Neutrophil (primary cell): ENCODE results near the gene CAVIN1.
A peak's percentile ranks its signal among the peaks of the same experiment; 100 is the strongest.
"Not testable (repeated sequence)": the region's sequence is repeated elsewhere in the genome, so short reads cannot be mapped to it uniquely, and the experiment has no call there.

Experiments
- H3K27ac ChIP-seq: fragments of 200-600 bp; sonication (generic); 2 replicates; pipeline ENCODE4 v1.5.1; 2016; ENCODE audit warnings: mild to moderate bottlenecking, moderate library complexity
- H3K27me3 ChIP-seq: fragments of 200-600 bp; sonication (generic); 2 replicates; pipeline ENCODE4 v1.6.0; 2016; ENCODE audit warnings: mild to moderate bottlenecking
- H3K36me3 ChIP-seq: fragments of 200-600 bp; sonication (generic); 2 replicates; pipeline ENCODE4 v1.5.1; 2017
- H3K4me1 ChIP-seq, 2 experiments: fragments of 200-600 bp in 1 of 2; sonication (generic) in 1 of 2; 1 replicate in 1 of 2; 2 replicates in 1 of 2; pipeline versions ENCODE4 v1.5.1 to v1.6.1; 2013 to 2016; ENCODE audit warnings: low read depth in 1 of 2, low read length in 1 of 2, mild to moderate bottlenecking in 1 of 2, moderate library complexity in 1 of 2; ENCODE audit not compliant: control insufficient read depth in 1 of 2, insufficient read depth in 1 of 2
- H3K4me3 ChIP-seq, 2 experiments: fragments of 200-600 bp in 1 of 2; sonication (generic) in 1 of 2; 1 replicate in 1 of 2; 2 replicates in 1 of 2; pipeline ENCODE4 v1.5.1; 2013 to 2016; ENCODE audit warnings: low read depth in 1 of 2, low read length in 1 of 2, mild to moderate bottlenecking in 1 of 2, moderate library complexity in 1 of 2
- H3K9me3 ChIP-seq: fragments of 200-600 bp; sonication (generic); 2 replicates; pipeline ENCODE4 v1.5.1; 2016
- TF ChIP-seq, protein P1 (sequence below): fragments of 200-600 bp; sonication (generic); IDR thresholded peaks from 2 replicates; pipeline ENCODE4 v1.5.1; 2016; ENCODE audit warnings: antibody characterized with exemption

The CAVIN1 gene

DNA sequence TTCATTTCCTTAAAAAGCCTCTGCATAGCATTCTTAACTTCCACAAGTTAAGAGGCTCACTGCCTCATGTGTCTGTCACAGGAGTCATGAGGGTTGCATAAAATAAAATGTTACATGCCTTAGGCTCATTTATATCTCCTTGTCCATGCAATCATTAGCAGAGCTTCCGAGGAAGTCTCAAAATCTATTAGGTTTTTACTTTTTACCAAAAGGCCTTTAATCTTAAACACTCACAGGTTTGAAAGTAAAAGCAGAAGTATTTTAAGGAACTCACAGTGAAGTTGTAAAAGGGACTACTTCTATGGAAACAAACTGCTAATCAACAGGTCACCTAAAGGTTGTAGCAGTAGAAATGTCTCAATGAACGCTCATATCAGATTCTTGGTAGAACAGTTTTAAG is 30.4 kb upstream of the CAVIN1 start:
- Histone ChIP-seq H3K36me3 (no peaks in the 10 kb centered on the region), H3K27ac (peak overlapping the region; percentile 91), H3K9me3 (no peaks in the 10 kb centered on the region), H3K27me3 (no peaks in the 10 kb centered on the region), H3K4me1 (peaks cover 61 to 63% of the 10 kb centered on the region in 2 experiments), H3K4me3 (peak overlapping the region in 1 of 2 experiments; percentile 45)
- TF ChIP-seq, protein P1, sequence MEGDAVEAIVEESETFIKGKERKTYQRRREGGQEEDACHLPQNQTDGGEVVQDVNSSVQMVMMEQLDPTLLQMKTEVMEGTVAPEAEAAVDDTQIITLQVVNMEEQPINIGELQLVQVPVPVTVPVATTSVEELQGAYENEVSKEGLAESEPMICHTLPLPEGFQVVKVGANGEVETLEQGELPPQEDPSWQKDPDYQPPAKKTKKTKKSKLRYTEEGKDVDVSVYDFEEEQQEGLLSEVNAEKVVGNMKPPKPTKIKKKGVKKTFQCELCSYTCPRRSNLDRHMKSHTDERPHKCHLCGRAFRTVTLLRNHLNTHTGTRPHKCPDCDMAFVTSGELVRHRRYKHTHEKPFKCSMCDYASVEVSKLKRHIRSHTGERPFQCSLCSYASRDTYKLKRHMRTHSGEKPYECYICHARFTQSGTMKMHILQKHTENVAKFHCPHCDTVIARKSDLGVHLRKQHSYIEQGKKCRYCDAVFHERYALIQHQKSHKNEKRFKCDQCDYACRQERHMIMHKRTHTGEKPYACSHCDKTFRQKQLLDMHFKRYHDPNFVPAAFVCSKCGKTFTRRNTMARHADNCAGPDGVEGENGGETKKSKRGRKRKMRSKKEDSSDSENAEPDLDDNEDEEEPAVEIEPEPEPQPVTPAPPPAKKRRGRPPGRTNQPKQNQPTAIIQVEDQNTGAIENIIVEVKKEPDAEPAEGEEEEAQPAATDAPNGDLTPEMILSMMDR, result no peak

DNA sequence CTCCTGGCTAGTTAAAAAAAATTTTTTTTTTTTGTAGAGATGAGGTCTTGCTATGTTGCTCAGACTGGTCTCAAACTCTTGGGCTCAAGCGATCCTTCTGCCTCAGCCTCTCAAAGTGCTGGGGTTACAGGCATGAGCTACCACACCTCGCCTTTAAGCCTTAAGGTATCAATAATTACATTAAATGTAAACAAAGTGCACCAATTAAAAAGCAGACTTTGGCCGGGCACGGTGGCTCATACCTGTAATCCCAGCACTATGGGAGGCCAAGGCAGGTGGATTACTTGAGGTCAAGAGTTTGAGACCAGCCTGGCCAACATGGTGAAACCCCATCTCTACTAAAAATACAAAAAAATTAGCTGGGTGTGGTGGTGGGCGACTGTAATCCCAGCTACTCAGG is 28.2 kb upstream of the CAVIN1 start:
- H3K4me3 ChIP-seq, H3K27ac ChIP-seq, H3K27me3 ChIP-seq, H3K36me3 ChIP-seq, H3K9me3 ChIP-seq: not testable (repeated sequence)
- H3K4me1 ChIP-seq, result peaks cover 41% of the 10 kb centered on the region in 2 experiments

DNA sequence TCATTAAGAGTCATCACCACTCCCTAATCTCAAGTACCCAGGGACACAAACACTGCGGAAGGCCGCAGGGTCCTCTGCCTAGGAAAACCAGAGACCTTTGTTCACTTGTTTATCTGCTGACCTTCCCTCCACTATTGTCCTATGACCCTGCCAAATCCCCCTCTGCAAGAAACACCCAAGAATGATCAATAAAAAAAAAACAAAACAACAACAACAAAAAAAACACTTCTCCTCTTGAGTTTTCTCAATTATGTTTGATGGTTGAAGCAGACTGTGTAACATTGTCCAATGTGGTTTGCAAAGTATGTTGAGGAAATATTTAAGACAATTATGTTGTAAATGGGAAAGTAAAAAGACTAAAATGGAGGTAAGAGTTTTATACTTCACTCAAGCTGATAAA is 26.8 kb upstream of the CAVIN1 start:
- not testable (repeated sequence) for H3K36me3 ChIP-seq, H3K4me3 ChIP-seq, H3K27ac ChIP-seq, H3K9me3 ChIP-seq, H3K27me3 ChIP-seq
- H3K4me1 ChIP-seq, result peaks cover 27% of the 10 kb centered on the region in 2 experiments

DNA sequence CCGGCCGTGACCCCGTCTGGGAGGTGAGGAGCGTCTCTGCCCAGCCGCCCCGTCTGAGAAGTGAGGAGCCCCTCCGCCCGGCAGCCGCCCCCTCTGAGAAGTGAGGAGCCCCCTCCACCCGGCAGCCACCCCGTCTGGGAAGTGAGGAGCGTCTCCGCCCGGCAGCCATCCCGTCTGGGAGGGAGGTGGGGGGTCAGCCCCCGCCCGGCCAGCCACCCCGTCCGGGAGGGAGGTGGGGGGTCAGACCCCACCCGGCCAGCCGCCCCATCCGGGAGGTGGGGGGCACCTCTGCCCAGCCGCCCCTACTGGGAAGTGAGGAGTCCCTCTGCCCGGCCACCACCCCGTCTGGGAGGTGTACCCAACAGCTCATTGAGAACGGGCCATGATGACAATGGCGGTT is 26.1 kb upstream of the CAVIN1 start:
- not testable (repeated sequence) for H3K27ac ChIP-seq, H3K36me3 ChIP-seq, H3K27me3 ChIP-seq, H3K4me3 ChIP-seq, H3K9me3 ChIP-seq
- H3K4me1 ChIP-seq, result peaks cover 20% of the 10 kb centered on the region in 2 experiments

DNA sequence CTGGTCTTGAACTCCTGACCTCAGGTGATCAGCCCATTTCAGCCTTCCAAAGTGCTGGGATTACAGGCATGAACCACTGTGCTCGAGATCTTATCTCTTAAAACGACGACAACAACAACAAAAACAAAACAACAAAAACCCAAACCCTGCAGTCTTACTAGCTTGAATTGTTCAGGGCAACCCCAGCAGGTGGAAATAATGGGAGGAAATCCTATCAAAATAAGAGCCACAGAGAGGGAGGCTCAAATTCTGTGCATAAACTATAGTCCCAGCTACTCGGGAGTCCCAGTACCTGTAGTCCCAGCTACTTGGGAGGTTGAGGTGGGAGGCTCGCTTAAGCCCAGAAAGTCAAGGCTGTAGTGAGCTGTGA is 19.1 kb upstream of the CAVIN1 start:
- H3K4me1 ChIP-seq, result no peaks in the 10 kb centered on the region
- H3K27me3 ChIP-seq, result no peaks in the 10 kb centered on the region
- no peak overlapping the region for H3K4me3 ChIP-seq
- no peaks in the 10 kb centered on the region for H3K9me3 ChIP-seq
- H3K27ac ChIP-seq, result no peak overlapping the region
- TF ChIP-seq, protein P1, result no peak
- H3K36me3 ChIP-seq, result no peaks in the 10 kb centered on the region

DNA sequence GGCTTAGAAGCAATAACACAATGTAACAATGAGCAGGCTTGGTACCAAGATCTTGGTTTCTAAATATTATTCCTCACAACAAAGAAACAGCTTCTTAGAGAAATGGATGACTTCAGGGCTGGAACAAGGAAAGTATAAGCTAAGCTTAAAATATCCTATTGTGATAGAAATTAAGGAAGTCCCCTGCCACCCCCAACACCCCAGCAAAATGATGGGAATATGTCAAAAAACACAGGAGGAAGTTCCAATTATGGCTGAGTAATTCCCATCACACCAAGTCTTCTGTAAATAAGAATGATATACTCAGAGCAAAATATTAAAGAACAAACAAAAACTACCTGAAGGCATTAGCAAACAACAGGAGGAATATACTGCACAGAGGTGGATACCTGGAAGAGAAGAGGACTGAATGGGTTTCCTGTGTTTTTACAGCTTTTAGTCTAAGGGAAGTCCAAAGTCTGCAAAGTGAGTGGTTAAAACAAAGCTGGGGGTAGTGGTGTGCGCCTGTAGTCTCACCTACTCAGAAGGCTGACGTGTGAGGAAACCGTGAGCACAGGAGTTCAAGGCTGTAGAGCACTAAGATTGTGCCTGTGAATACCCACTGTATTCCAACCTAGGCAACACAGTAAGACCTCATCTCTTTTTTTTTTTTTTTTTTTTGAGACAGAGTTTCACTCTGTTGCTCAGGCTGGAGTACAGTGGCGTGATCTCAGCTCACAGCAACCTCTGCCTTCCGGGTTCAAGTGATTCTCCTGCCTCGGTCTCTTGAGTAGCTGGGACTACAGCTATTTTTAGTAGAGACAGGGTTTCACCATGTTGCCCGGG is 18.5 kb upstream of the CAVIN1 start:
- TF ChIP-seq, protein P1, result no peak
- Histone ChIP-seq H3K4me1 (no peaks in the 10 kb centered on the region), H3K27ac (peak overlapping the region; percentile 43), H3K36me3 (no peaks in the 10 kb centered on the region), H3K27me3 (no peaks in the 10 kb centered on the region), H3K4me3 (no peak overlapping the region), H3K9me3 (no peaks in the 10 kb centered on the region)
